Neural progenitor cell (in vitro differentiated cells): ENCODE data around the gene ANKRD60. TPM values are rescaled to one million over a fixed set of nuclear protein-coding genes. Genes with fewer than 3 reads are reported as not detected.

Experiments
- DNase-seq: peaks from one replicate; pipeline ENCODE4 v3.0.0-alpha.2; 2016; ENCODE audit warnings: low spot score
- H2AFZ ChIP-seq: fragments of 200-600 bp; sonication (generic); replicated peaks from 2 replicates; pipeline ENCODE4 v1.6.1; 2016; ENCODE audit warnings: antibody characterized with exemption
- H3F3A ChIP-seq: fragments of 200-600 bp; sonication (generic); 2 replicates; pipeline ENCODE4 v1.6.1; 2016; ENCODE audit warnings: antibody characterized with exemption, low read depth
- H3K27ac ChIP-seq: fragments of 200-600 bp; sonication (generic); 2 replicates; pipeline ENCODE4 v1.5.1; 2016; ENCODE audit warnings: mild to moderate bottlenecking
- H3K27me3 ChIP-seq: fragments of 200-600 bp; sonication (generic); 2 replicates; pipeline ENCODE4 v1.6.1; 2016; ENCODE audit warnings: mild to moderate bottlenecking, moderate library complexity
- H3K36me3 ChIP-seq: fragments of 200-600 bp; sonication (generic); 2 replicates; pipeline ENCODE4 v1.5.1; 2016
- H3K4me1 ChIP-seq: fragments of 200-600 bp; sonication (generic); 2 replicates; pipeline ENCODE4 v1.6.1; 2016; ENCODE audit warnings: mixed run types
- H3K4me2 ChIP-seq: fragments of 200-600 bp; sonication (generic); 2 replicates; pipeline ENCODE4 v1.6.1; 2016
- H3K4me3 ChIP-seq: fragments of 200-600 bp; sonication (generic); 2 replicates; pipeline ENCODE4 v1.5.1; 2016
- H3K79me2 ChIP-seq: fragments of 200-600 bp; sonication (generic); 2 replicates; pipeline ENCODE4 v1.6.1; 2016; ENCODE audit warnings: low read depth
- H3K9ac ChIP-seq: fragments of 200-600 bp; sonication (generic); 2 replicates; pipeline ENCODE4 v1.6.1; 2016
- H3K9me3 ChIP-seq: fragments of 200-600 bp; sonication (generic); 2 replicates; pipeline ENCODE4 v1.5.1; 2016; ENCODE audit warnings: low read depth
- H4K20me1 ChIP-seq: fragments of 200-600 bp; sonication (generic); 2 replicates; pipeline ENCODE4 v1.6.1; 2016; ENCODE audit warnings: low read depth
- H3K27ac Mint-ChIP-seq: 3 replicates; pipeline ENCODE4 v1.8.0; 2021; ENCODE audit warnings: mixed read lengths
- H3K27me3 Mint-ChIP-seq: 2 replicates; pipeline ENCODE4 v1.8.0; 2022; ENCODE audit warnings: low read depth, mild to moderate bottlenecking, inconsistent platforms, moderate library complexity, mixed read lengths; ENCODE audit not compliant: insufficient read depth
- H3K36me3 Mint-ChIP-seq: 3 replicates; pipeline ENCODE4 v1.8.0; 2021; ENCODE audit warnings: mixed read lengths
- H3K4me1 Mint-ChIP-seq: 3 replicates; pipeline ENCODE4 v1.8.0; 2021; ENCODE audit warnings: mixed read lengths
- H3K4me3 Mint-ChIP-seq: 3 replicates; pipeline ENCODE4 v1.8.0; 2021; ENCODE audit warnings: mild to moderate bottlenecking, moderate library complexity, mixed read lengths
- H3K9me3 Mint-ChIP-seq: 3 replicates; pipeline ENCODE4 v1.8.0; 2020; ENCODE audit warnings: mixed read lengths
- EZH2 ChIP-seq: fragments of 200-600 bp; sonication (generic); IDR thresholded peaks from 2 replicates; pipeline ENCODE4 v1.6.1; 2017; ENCODE audit warnings: antibody characterized with exemption, mild to moderate bottlenecking, moderate library complexity
- EZH2phosphoT487 ChIP-seq: fragments of 200-600 bp; sonication (generic); IDR thresholded peaks from 2 replicates; pipeline ENCODE4 v1.6.1; 2017; ENCODE audit warnings: antibody characterized with exemption
- total RNA-seq: library from RNA; depleted of rRNA; stranded (reverse); fragments of >200 nt; gene quantifications from 2 replicates; pipeline ENCODE4 v1.2.3, GENCODE V29; 2015; ENCODE audit warnings: low replicate concordance
- TF ChIP-seq, protein P1 (sequence below): fragments of 200-600 bp; sonication (generic); IDR thresholded peaks from 2 replicates; pipeline ENCODE4 v1.5.1; 2017; ENCODE audit warnings: antibody characterized with exemption, mild to moderate bottlenecking

Gene ANKRD60
- total RNA-seq, 1 donor from 2014 or later = not detected

DNA sequence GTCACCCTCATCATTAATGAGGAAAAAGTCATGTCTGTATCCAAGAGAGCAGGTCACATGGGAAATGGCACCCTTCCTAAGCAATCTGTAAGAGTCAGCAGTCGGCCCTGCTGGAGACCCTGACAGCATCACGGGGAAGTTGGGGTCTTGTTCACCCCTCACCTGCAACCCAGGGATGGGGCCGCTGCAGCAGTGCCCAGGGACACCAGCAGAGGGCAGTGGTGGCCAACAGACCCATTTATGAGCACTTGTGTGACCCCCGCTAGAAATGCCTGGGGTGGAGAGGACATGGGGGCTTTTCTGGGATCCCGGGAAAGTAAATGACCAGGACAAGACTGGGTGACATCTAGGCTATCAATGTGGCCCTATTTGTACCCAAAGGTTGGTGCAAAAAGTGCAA, 35.9 kb downstream of the ANKRD60 start:
- H3K4me3 ChIP-seq = no peak overlapping the region
- H3K27ac Mint-ChIP-seq = no peak overlapping the region
- no peaks in the 10 kb centered on the region for H3K36me3 ChIP-seq
- no peaks in the 10 kb centered on the region for H3K36me3 Mint-ChIP-seq
- no peaks in the 10 kb centered on the region for H3K79me2 ChIP-seq
- no peaks in the 10 kb centered on the region for H3K4me1 Mint-ChIP-seq
- no peak for DNase-seq
- no peaks in the 10 kb centered on the region for H3K9me3 ChIP-seq
- H3K27ac ChIP-seq = no peak overlapping the region
- H3K4me1 ChIP-seq = no peaks in the 10 kb centered on the region
- peaks cover 13% of the 10 kb centered on the region for H3K27me3 Mint-ChIP-seq
- no peak overlapping the region for H2AFZ ChIP-seq
- no peaks in the 10 kb centered on the region for H3K27me3 ChIP-seq
- H4K20me1 ChIP-seq = no peaks in the 10 kb centered on the region
- TF ChIP-seq EZH2 (no peak), EZH2phosphoT487 (no peak)
- TF ChIP-seq, protein P1, sequence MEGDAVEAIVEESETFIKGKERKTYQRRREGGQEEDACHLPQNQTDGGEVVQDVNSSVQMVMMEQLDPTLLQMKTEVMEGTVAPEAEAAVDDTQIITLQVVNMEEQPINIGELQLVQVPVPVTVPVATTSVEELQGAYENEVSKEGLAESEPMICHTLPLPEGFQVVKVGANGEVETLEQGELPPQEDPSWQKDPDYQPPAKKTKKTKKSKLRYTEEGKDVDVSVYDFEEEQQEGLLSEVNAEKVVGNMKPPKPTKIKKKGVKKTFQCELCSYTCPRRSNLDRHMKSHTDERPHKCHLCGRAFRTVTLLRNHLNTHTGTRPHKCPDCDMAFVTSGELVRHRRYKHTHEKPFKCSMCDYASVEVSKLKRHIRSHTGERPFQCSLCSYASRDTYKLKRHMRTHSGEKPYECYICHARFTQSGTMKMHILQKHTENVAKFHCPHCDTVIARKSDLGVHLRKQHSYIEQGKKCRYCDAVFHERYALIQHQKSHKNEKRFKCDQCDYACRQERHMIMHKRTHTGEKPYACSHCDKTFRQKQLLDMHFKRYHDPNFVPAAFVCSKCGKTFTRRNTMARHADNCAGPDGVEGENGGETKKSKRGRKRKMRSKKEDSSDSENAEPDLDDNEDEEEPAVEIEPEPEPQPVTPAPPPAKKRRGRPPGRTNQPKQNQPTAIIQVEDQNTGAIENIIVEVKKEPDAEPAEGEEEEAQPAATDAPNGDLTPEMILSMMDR = peak; percentile 70
- H3F3A ChIP-seq = no peaks in the 10 kb centered on the region
- H3K9me3 Mint-ChIP-seq = peaks cover 2% of the 10 kb centered on the region
- no peak overlapping the region for H3K9ac ChIP-seq
- H3K4me2 ChIP-seq = no peak overlapping the region
- H3K4me3 Mint-ChIP-seq = no peak overlapping the region

DNA sequence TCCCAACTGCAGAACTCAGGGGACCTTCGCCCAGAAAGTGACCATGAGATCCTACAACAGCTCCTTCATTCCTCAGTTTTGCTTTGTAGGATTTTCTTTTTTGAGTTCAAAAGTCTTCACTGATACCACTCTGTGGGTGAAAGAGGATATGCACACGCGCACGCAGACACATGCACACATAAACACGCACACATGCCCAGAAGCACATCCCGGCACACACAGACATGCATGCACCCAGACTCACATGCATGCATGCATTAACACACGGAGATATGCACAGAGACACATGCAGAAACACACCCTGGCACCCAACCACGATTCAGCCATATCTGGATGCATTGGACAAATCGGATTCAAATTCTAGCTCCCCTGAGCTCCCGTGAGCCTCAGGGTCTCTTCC, 36.4 kb downstream of the ANKRD60 start:
- no peaks in the 10 kb centered on the region for H3K4me1 Mint-ChIP-seq
- no peak overlapping the region for H3K4me2 ChIP-seq
- H3F3A ChIP-seq = no peaks in the 10 kb centered on the region
- no peak for TF ChIP-seq EZH2phosphoT487
- TF ChIP-seq EZH2 = no peak
- TF ChIP-seq, protein P1 = no peak
- H3K27me3 Mint-ChIP-seq = peaks cover 16% of the 10 kb centered on the region
- H3K36me3 ChIP-seq = no peaks in the 10 kb centered on the region
- H3K4me3 Mint-ChIP-seq = no peak overlapping the region
- peaks cover under 1% of the 10 kb centered on the region for H3K9me3 Mint-ChIP-seq
- no peak overlapping the region for H3K27ac Mint-ChIP-seq
- no peaks in the 10 kb centered on the region for H3K9me3 ChIP-seq
- H3K79me2 ChIP-seq = no peaks in the 10 kb centered on the region
- H3K27ac ChIP-seq = no peak overlapping the region
- H3K9ac ChIP-seq = no peak overlapping the region
- no peak for DNase-seq
- H4K20me1 ChIP-seq = no peaks in the 10 kb centered on the region
- no peak overlapping the region for H2AFZ ChIP-seq
- no peak overlapping the region for H3K4me3 ChIP-seq
- H3K36me3 Mint-ChIP-seq = no peaks in the 10 kb centered on the region
- H3K27me3 ChIP-seq = no peaks in the 10 kb centered on the region
- H3K4me1 ChIP-seq = no peaks in the 10 kb centered on the region

DNA sequence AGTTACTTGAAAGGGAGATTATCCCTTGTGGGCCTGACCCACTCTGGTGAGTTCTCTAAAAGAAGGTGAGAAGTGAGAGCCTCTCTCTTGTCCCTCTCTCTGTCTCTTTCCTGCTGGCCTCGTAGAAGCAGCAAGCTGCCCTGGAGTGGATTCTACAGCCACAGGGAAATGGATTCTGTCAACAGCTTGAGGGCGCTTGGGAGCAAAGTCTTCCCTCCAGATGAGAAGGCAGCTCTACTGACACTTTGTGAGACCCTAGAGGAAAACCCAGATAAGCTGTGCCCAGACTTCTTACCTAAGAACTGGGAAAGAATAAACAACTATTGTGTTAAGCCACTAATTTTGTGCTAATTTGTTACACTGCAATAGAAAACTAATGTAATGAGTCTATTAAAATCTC, 39.9 kb downstream of the ANKRD60 start:
- Histone ChIP-seq H3K4me3 (no peak overlapping the region), H2AFZ (no peak overlapping the region), H3K36me3 (no peaks in the 10 kb centered on the region), H3K9ac (no peak overlapping the region), H3K27ac (no peak overlapping the region), H3K27me3 (no peaks in the 10 kb centered on the region), H4K20me1 (no peaks in the 10 kb centered on the region), H3F3A (no peaks in the 10 kb centered on the region), H3K79me2 (no peaks in the 10 kb centered on the region), H3K4me1 (no peaks in the 10 kb centered on the region), H3K9me3 (no peaks in the 10 kb centered on the region), H3K4me2 (no peak overlapping the region)
- TF ChIP-seq EZH2 (no peak), EZH2phosphoT487 (no peak)
- TF ChIP-seq, protein P1 = peak; percentile 34
- H3K4me1 Mint-ChIP-seq = no peaks in the 10 kb centered on the region
- peak; percentile 57 for DNase-seq
- no peaks in the 10 kb centered on the region for H3K36me3 Mint-ChIP-seq
- H3K27ac Mint-ChIP-seq = no peak overlapping the region
- H3K4me3 Mint-ChIP-seq = no peak overlapping the region
- H3K27me3 Mint-ChIP-seq = peaks cover 20% of the 10 kb centered on the region
- peaks cover 6% of the 10 kb centered on the region for H3K9me3 Mint-ChIP-seq

DNA sequence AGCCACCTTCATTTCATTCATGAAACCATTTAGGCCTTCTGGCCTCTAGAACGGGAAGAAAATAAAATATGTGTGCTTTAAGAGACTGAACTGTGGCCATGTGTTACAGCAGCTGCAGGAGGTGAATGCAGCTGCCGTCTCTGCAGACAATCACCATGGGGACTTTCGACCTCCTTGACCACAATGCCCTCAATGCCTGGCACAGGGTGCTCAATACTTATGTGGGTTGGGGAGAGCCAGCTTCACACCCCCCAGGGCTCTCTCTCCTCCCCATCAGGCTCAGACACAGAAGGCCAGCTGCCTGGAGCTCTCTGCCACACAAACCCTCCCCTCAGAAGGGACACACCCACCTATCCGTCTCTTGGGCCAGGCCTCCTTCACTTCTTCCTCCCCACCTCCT, 43.5 kb downstream of the ANKRD60 start:
- no peaks in the 10 kb centered on the region for H3K79me2 ChIP-seq
- Mint-ChIP-seq H3K27ac (peak overlapping the region; percentile 16), H3K27me3 (peaks cover 14% of the 10 kb centered on the region), H3K9me3 (peaks cover 6% of the 10 kb centered on the region), H3K4me1 (no peaks in the 10 kb centered on the region), H3K4me3 (no peak overlapping the region), H3K36me3 (no peaks in the 10 kb centered on the region)
- H4K20me1 ChIP-seq = no peaks in the 10 kb centered on the region
- no peak for TF ChIP-seq EZH2
- TF ChIP-seq, protein P1 = no peak
- no peak for TF ChIP-seq EZH2phosphoT487
- H3K9me3 ChIP-seq = no peaks in the 10 kb centered on the region
- H3K4me1 ChIP-seq = no peaks in the 10 kb centered on the region
- H3K9ac ChIP-seq = no peak overlapping the region
- H3K27me3 ChIP-seq = peaks cover 16% of the 10 kb centered on the region
- H2AFZ ChIP-seq = no peak overlapping the region
- DNase-seq = no peak
- no peaks in the 10 kb centered on the region for H3K36me3 ChIP-seq
- H3F3A ChIP-seq = no peaks in the 10 kb centered on the region
- no peak overlapping the region for H3K4me2 ChIP-seq
- no peak overlapping the region for H3K4me3 ChIP-seq
- H3K27ac ChIP-seq = no peak overlapping the region
